Stimulated activated CD4-positive, alpha-beta T cell treated with anti-CD3 and anti-CD28 coated beads, Interleukin-1b, Interleukin-23, amount 100 ng/mL, for 48 hours (primary cell): ENCODE results near the gene B4GAT1.
"Not testable (repeated sequence)": the region's sequence is repeated elsewhere in the genome, so short reads cannot be mapped to it uniquely, and the experiment has no call there.

Source experiments
- DNase-seq: peaks from one replicate; pipeline ENCODE4 v3.0.0-alpha.2; 2020

B4GAT1 gene

GRCh38 chr11:66320289-66320688, 27.1 kb downstream of the B4GAT1 start:
- not testable (repeated sequence) for DNase-seq

GRCh38 chr11:66318600-66318970, 28.8 kb downstream of the B4GAT1 start:
- DNase-seq = no peak

- peak; percentile 48 for DNase-seq
These were observed 29.5 kb downstream of the B4GAT1 start for GRCh38 chr11:66317723-66318599.

GRCh38 chr11:66317322-66317722, 30.1 kb downstream of the B4GAT1 start:
- DNase-seq = peak; percentile 32

- DNase-seq = no peak
These were observed 30.6 kb downstream of the B4GAT1 start, which contains the start of gene CD248 for GRCh38 chr11:66316849-66317251. Gene CD248, minus strand, starts transcription at chr11:66317044. Its CDS starts 17 bp downstream, at chr11:66317027.

- no peak for DNase-seq
These were observed 31.3 kb downstream of the B4GAT1 start for GRCh38 chr11:66315921-66316811.

- no peak for DNase-seq
These were observed 31.9 kb downstream of the B4GAT1 start for GRCh38 chr11:66315498-66315885.

GRCh38 chr11:66314561-66315497, 32.6 kb downstream of the B4GAT1 start:
- no peak for DNase-seq

GRCh38 chr11:66314186-66314501, 33.3 kb downstream of the B4GAT1 start:
- DNase-seq = no peak

GRCh38 chr11:66313321-66314185, 33.9 kb downstream of the B4GAT1 start:
- DNase-seq = no peak

GRCh38 chr11:66312549-66313320, 34.7 kb downstream of the B4GAT1 start:
- DNase-seq = peak; percentile 97

- peak; percentile 97 for DNase-seq
These were observed 35.4 kb downstream of the B4GAT1 start for GRCh38 chr11:66311965-66312548.

GRCh38 chr11:66311470-66311964, 35.9 kb downstream of the B4GAT1 start:
- no peak for DNase-seq

- DNase-seq = not testable (repeated sequence)
These were observed 36.5 kb downstream of the B4GAT1 start for GRCh38 chr11:66310803-66311440.

- DNase-seq = no peak
These were observed 37.1 kb downstream of the B4GAT1 start for GRCh38 chr11:66310324-66310723.

GRCh38 chr11:66309475-66309874, 38.0 kb downstream of the B4GAT1 start:
- DNase-seq = no peak

- DNase-seq = no peak
These were observed 44.8 kb downstream of the B4GAT1 start for GRCh38 chr11:66302656-66303055.

- DNase-seq = no peak
These were observed 48.2 kb downstream of the B4GAT1 start for GRCh38 chr11:66299186-66299585.

- no peak for DNase-seq
These were observed 49.8 kb downstream of the B4GAT1 start for GRCh38 chr11:66297610-66298009.
